K562 (cell line): Measurements from ENCODE around the gene IER3IP1. TPM values are rescaled to one million over a fixed set of nuclear protein-coding genes. Genes with fewer than 3 reads are reported as not detected.
A peak's percentile ranks its signal among the peaks of the same experiment; 100 is the strongest.

Source experiments
- CHD1 ChIP-seq: fragments of 200-600 bp; sonication (generic); IDR thresholded peaks from one replicate; pipeline ENCODE4 v1.6.1; 2012; ENCODE audit warnings: mild to moderate bottlenecking, moderate library complexity, low read length, inconsistent platforms
- E2F8 ChIP-seq: fragments of 450-650 bp; IDR thresholded peaks from 2 replicates; pipeline ENCODE4 v1.7.1; 2018; ENCODE audit warnings: mild to moderate bottlenecking, low read depth; ENCODE audit not compliant: partially characterized antibody
- EGR1 ChIP-seq: fragments of 450-650 bp; conservative IDR thresholded peaks from 2 replicates; pipeline ENCODE4 v1.6.1; 2017; ENCODE audit warnings: mild to moderate bottlenecking
- ETV5 ChIP-seq: sonication (generic); formaldehyde crosslinking; IDR thresholded peaks from 2 replicates; pipeline ENCODE4 v1.4.0; 2020; ENCODE audit warnings: low read depth, mild to moderate bottlenecking, missing genetic modification reagents
- KLF6 ChIP-seq: fragments of 250-450 bp; sonication (Bioruptor Pico); IDR thresholded peaks from 2 replicates; pipeline ENCODE4 v1.4.0; 2020; ENCODE audit warnings: mild to moderate bottlenecking, moderate library complexity, borderline replicate concordance
- L3MBTL2 ChIP-seq: fragments of 450-650 bp; IDR thresholded peaks from 2 replicates; pipeline ENCODE4 v1.6.1; 2016; ENCODE audit warnings: mild to moderate bottlenecking, moderate library complexity
- MLLT1 ChIP-seq, 2 experiments: fragments of 450-650 bp; IDR thresholded peaks; 2 replicates each; pipeline ENCODE4 v1.6.1; 2016
- MYC ChIP-seq, 2 experiments: fragments of 250-450 bp in 1 of 2; sonication (Bioruptor Pico) in 1 of 2; IDR thresholded peaks; 2 replicates each; pipeline versions ENCODE4 v1.5.1 to v1.6.1; 2012 to 2021; ENCODE audit warnings: low read depth in 2 of 2, borderline replicate concordance in 1 of 2, improper control_type of control experiment in 1 of 2, low read length in 1 of 2, mild to moderate bottlenecking in 1 of 2, moderate library complexity in 1 of 2
- PHTF2 ChIP-seq: fragments of 250-450 bp; sonication (Bioruptor Pico); IDR thresholded peaks from 2 replicates; pipeline ENCODE4 v1.5.0; 2021; ENCODE audit warnings: mild to moderate bottlenecking
- RBFOX2 ChIP-seq: fragments of 200-400 bp; formaldehyde crosslinking; IDR thresholded peaks from 2 replicates; pipeline ENCODE4 v1.6.1; 2017; ENCODE audit warnings: low read depth, mild to moderate bottlenecking, low read length, moderate library complexity
- SNAPC5 ChIP-seq: fragments of 250-450 bp; sonication (Bioruptor Pico); IDR thresholded peaks from 2 replicates; pipeline ENCODE4 v1.8.0; 2021; ENCODE audit warnings: moderate library complexity, mild to moderate bottlenecking, inconsistent platforms
- SPI1 ChIP-seq: IDR thresholded peaks from 2 replicates; pipeline ENCODE4 v1.6.1; 2011; ENCODE audit warnings: low read depth, low read length, control low read depth, borderline replicate concordance
- TCF7L2 ChIP-seq: fragments of 150-350 bp; IDR thresholded peaks from 2 replicates; pipeline ENCODE4 v1.6.1; 2016; ENCODE audit warnings: low read depth, mild to moderate bottlenecking, low read length, moderate library complexity
- TEAD1 ChIP-seq, 2 experiments: fragments of 450-650 bp in 1 of 2; sonication (generic) in 1 of 2; formaldehyde crosslinking; IDR thresholded peaks; 2 replicates each; pipeline versions ENCODE4 v1.4.0 to v1.8.0; 2020 to 2022; ENCODE audit warnings: mild to moderate bottlenecking in 2 of 2, missing genetic modification reagents in 1 of 2
- ZFX ChIP-seq: sonication (generic); formaldehyde crosslinking; IDR thresholded peaks from 2 replicates; pipeline ENCODE4 v1.8.0; 2022; ENCODE audit warnings: mild to moderate bottlenecking, missing genetic modification reagents, moderate library complexity
- ZNF239 ChIP-seq: fragments of 250-450 bp; sonication (Bioruptor Pico); IDR thresholded peaks from 2 replicates; pipeline ENCODE4 v1.4.0; 2020; ENCODE audit warnings: mild to moderate bottlenecking
- ZNF384 ChIP-seq: IDR thresholded peaks from 2 replicates; pipeline ENCODE4 v1.6.1; 2012; ENCODE audit warnings: low read depth, low read length, improper control_type of control experiment
- ZNF518B ChIP-seq: fragments of 250-450 bp; sonication (Bioruptor Pico); IDR thresholded peaks from 2 replicates; pipeline ENCODE4 v1.5.0; 2021; ENCODE audit warnings: mild to moderate bottlenecking, moderate library complexity
- ZNF695 ChIP-seq: fragments of 450-650 bp; formaldehyde crosslinking; IDR thresholded peaks from 2 replicates; pipeline ENCODE4 v1.4.0; 2020; ENCODE audit warnings: mild to moderate bottlenecking, moderate library complexity
- ZNF77 ChIP-seq: fragments of 250-450 bp; sonication (Bioruptor Pico); IDR thresholded peaks from 2 replicates; pipeline ENCODE4 v1.5.0; 2020
- polyA plus RNA-seq, 8 experiments: library from polyadenylated mRNA; depleted of rRNA in 4 of 8; stranded (reverse) in 5 of 8; unstranded in 3 of 8; fragments of >200 nt; fragmentation: Nextera tagmentation in 2 of 8; fragmentation: Illumina TruSeq in 1 of 8; extraction: Ambion mirVana in 2 of 8; extraction: Trizol in 1 of 8; gene quantifications; 2 replicates each; pipeline versions ENCODE4 v1.2.1 to v1.2.3, GENCODE V29; 2011 to 2014; ENCODE audit warnings: inconsistent platforms in 1 of 8, missing spikeins in 1 of 8
- total RNA-seq, 7 experiments: library from RNA; depleted of rRNA in 6 of 7; stranded (reverse); fragments of >200 nt in 6 of 7; fragmentation: Illumina TruSeq in 2 of 7; extraction: Trizol in 2 of 7; gene quantifications; 2 replicates each; pipeline versions ENCODE4 v1.2.1 to v1.2.3, GENCODE V29; 2011 to 2021; ENCODE audit warnings: low replicate concordance in 1 of 7

Gene IER3IP1
- total and polyA plus RNA-seq, 9 of the 15 experiments (the other 6 are each of a cell fraction or from before 2014, with no cell fraction given), result 9.0 to 38.2 (median 19.9) TPM

- no peak for TF ChIP-seq ZNF518B (CRISPR knock-in tag)
- no peak for TF ChIP-seq ZNF239 (CRISPR knock-in tag)
- no peak for TF ChIP-seq ZNF384
- TF ChIP-seq ZNF695 (CRISPR knock-in tag), result no peak
- TF ChIP-seq TEAD1 (CRISPR knock-in tag; IDR thresholded peaks at IDR 0.05), result peak in 1 of 2 experiments; percentile 55; a peak in 1 of 4 replicates
- peak; percentile 44 for TF ChIP-seq CHD1
- TF ChIP-seq ZNF77 (CRISPR knock-in tag), result no peak
- TF ChIP-seq ETV5 (CRISPR knock-in tag), result peak; percentile 65; the same call in 1 of the 2 replicates
- TF ChIP-seq E2F8, result peak; percentile 44
- TF ChIP-seq SNAPC5 (CRISPR knock-in tag), result no peak
- peak; percentile 72 for TF ChIP-seq ZFX
- no peak for TF ChIP-seq PHTF2
- peak; percentile 20; the same call in 1 of the 2 replicates for TF ChIP-seq L3MBTL2
- no peak for TF ChIP-seq SPI1
- TF ChIP-seq RBFOX2, result peak; percentile 92
- TF ChIP-seq MLLT1 (IDR thresholded peaks at IDR 0.05), result no peak
- 0 out of 2 replicates have a peak, but pooled peaks have one; percentile 4 for TF ChIP-seq EGR1
- TF ChIP-seq TCF7L2, result no peak
- TF ChIP-seq MYC (IDR thresholded peaks at IDR 0.05; ENCODE audit: low read depth, low read length), result 0 out of 2 replicates have a peak, but pooled peaks have one; percentile 15
- TF ChIP-seq MYC (CRISPR knock-in tag; IDR thresholded peaks at IDR 0.05; ENCODE audit: borderline replicate concordance, low read depth), result no peak
- TF ChIP-seq KLF6 (CRISPR knock-in tag), result 0 out of 2 replicates have a peak, but pooled peaks have one; percentile 19
These were observed 25.9 kb downstream of the IER3IP1 start, which contains the start of gene HDHD2 (continued) for GRCh38 chr18:47150029-47150823.
